Activated naive CD4-positive, alpha-beta T cell treated with anti-CD3 and anti-CD28 coated beads, Interleukin-2, amount 10 ng/mL, durations not matched to agents 7 days and 5 days (primary cell): Measurements from ENCODE around the gene ANKRD13B.

Experiments used
- CTCF ChIA-PET: fragments of 350-600 bp; sonication (Branson Sonifier 250); formaldehyde crosslinking; loops from one replicate; lab custom pipeline; 2021; ENCODE audit warnings: antibody characterized with exemption; lab: Charles Lee
- DNase-seq: peaks from one replicate; pipeline ENCODE4 v3.0.0-alpha.2; 2020
- H3K27ac Mint-ChIP-seq: one replicate; pipeline ENCODE4 v1.8.0; 2021; ENCODE audit warnings: mild to moderate bottlenecking, moderate library complexity, mixed read lengths
- H3K27me3 Mint-ChIP-seq: one replicate; pipeline ENCODE4 v1.8.0; 2021; ENCODE audit warnings: mild to moderate bottlenecking, mixed read lengths
- H3K36me3 Mint-ChIP-seq: one replicate; pipeline ENCODE4 v1.8.0; 2021; ENCODE audit warnings: mixed read lengths
- H3K4me1 Mint-ChIP-seq: one replicate; pipeline ENCODE4 v1.8.0; 2021; ENCODE audit warnings: mixed read lengths
- H3K4me3 Mint-ChIP-seq: one replicate; pipeline ENCODE4 v1.8.0; 2021; ENCODE audit warnings: mild to moderate bottlenecking, moderate library complexity, mixed read lengths
- H3K9me3 Mint-ChIP-seq: one replicate; pipeline ENCODE4 v1.8.0; 2021; ENCODE audit warnings: mixed read lengths

The ANKRD13B gene

GRCh38 chr17:29572691-29573557, 20.0 kb upstream of the ANKRD13B start:
- Mint-ChIP-seq H3K4me1 (peaks cover 16% of the 10 kb centered on the region), H3K4me3 (no peak overlapping the region), H3K27ac (no peak overlapping the region), H3K27me3 (peaks cover 4% of the 10 kb centered on the region), H3K36me3 (peaks cover 32% of the 10 kb centered on the region), H3K9me3 (no peaks in the 10 kb centered on the region)
- CTCF ChIA-PET = interaction anchor here (1.2 to 3.4 kb wide), 8 partner anchors 8 to 203 kb away, joined by 3 to 8 read pairs (median 4); partner anchors contain the start of gene ANKRD13B
- peak; percentile 56 for DNase-seq

DNA sequence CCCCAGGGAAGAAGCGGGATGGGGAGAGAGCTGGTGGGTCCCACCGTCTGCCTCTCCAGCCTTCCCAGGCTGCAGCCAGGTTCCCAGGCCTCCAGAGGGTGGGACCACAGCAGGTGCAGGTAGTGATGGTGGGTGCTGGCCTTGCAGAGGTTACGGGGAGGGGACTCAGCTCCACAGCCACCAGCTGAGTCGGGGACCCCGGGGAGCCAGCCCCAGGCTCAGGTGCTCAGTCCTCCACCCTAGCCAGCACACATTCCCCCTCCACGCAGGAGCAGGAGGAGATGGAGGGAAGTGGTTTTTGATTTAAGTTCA, 19.4 kb upstream of the ANKRD13B start:
- Mint-ChIP-seq H3K27me3 (peaks cover 4% of the 10 kb centered on the region), H3K4me3 (no peak overlapping the region), H3K4me1 (peaks cover 16% of the 10 kb centered on the region), H3K27ac (no peak overlapping the region), H3K9me3 (no peaks in the 10 kb centered on the region), H3K36me3 (peaks cover 38% of the 10 kb centered on the region)
- CTCF ChIA-PET = interaction anchor here (1.2 to 3.4 kb wide), 5 partner anchors 18 to 204 kb away, joined by 4 to 8 read pairs (median 5); no protein-coding TSS in a partner anchor
- DNase-seq = no peak

- Mint-ChIP-seq H3K27me3 (peaks cover 3% of the 10 kb centered on the region), H3K4me1 (peaks cover 14% of the 10 kb centered on the region), H3K9me3 (no peaks in the 10 kb centered on the region), H3K4me3 (no peak overlapping the region), H3K27ac (no peak overlapping the region), H3K36me3 (peaks cover 40% of the 10 kb centered on the region)
- CTCF ChIA-PET = interaction anchor here (1.7 to 3.4 kb wide), 3 partner anchors 17 to 204 kb away, joined by 5 to 8 read pairs (median 6); no protein-coding TSS in a partner anchor
- peak; percentile 19 for DNase-seq
Measured at GRCh38 chr17:29573871-29574731, 18.8 kb upstream of the ANKRD13B start.

GRCh38 chr17:29574732-29575510, 18.0 kb upstream of the ANKRD13B start:
- no peak for DNase-seq
- no peaks in the 10 kb centered on the region for H3K27me3 Mint-ChIP-seq
- peaks cover 44% of the 10 kb centered on the region for H3K36me3 Mint-ChIP-seq
- peaks cover 8% of the 10 kb centered on the region for H3K4me1 Mint-ChIP-seq
- no peaks in the 10 kb centered on the region for H3K9me3 Mint-ChIP-seq
- CTCF ChIA-PET = no interaction called here
- no peak overlapping the region for H3K27ac Mint-ChIP-seq
- no peak overlapping the region for H3K4me3 Mint-ChIP-seq

DNA sequence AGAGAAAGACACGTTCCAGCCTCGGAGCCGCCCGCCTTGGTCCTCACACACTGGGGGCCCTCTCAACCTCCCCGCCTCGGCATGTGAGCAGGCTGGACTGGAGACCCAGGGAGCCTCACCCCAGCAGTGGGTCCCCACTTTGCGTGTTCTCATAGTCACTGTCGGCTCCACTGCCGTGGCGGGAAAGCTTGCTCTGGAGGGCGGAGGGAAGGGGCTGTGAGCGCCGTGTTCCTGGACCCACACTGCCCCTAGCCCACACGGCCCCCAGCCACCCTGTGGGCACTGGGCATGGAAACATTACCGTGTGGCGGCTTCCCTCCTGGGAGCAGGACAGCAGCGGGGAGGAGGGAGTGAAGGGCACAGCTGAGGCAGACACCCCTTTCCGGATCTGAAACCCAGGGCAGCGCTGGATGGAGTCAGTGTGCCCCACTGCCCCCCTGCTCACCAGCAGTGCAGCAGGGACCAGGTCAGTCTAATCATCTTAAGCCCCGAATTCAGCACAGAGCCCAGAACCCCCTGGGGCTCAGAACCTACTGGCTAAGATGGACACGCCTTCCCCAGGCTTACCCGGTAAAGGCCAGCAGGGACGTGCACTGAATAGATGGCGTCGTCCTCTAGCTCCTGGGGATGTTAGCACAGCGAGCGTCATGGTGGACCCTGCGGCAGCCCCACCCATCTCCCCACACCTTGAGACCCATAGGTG, 17.3 kb upstream of the ANKRD13B start:
- peak; percentile 14 for DNase-seq
- H3K27me3 Mint-ChIP-seq = no peaks in the 10 kb centered on the region
- H3K4me3 Mint-ChIP-seq = no peak overlapping the region
- CTCF ChIA-PET = interaction anchor here (1.3 to 1.5 kb wide), 4 partner anchors 10 to 42 kb away, joined by 4 to 5 read pairs (median 4); no protein-coding TSS in a partner anchor
- no peak overlapping the region for H3K27ac Mint-ChIP-seq
- peaks cover 46% of the 10 kb centered on the region for H3K36me3 Mint-ChIP-seq
- no peaks in the 10 kb centered on the region for H3K9me3 Mint-ChIP-seq
- H3K4me1 Mint-ChIP-seq = peaks cover 12% of the 10 kb centered on the region

- CTCF ChIA-PET = interaction anchor here (1.3 to 1.5 kb wide), 4 partner anchors 9 to 41 kb away, joined by 4 to 5 read pairs (median 4); no protein-coding TSS in a partner anchor
- no peak overlapping the region for H3K27ac Mint-ChIP-seq
- H3K36me3 Mint-ChIP-seq = peaks cover 43% of the 10 kb centered on the region
- no peaks in the 10 kb centered on the region for H3K27me3 Mint-ChIP-seq
- H3K4me3 Mint-ChIP-seq = no peak overlapping the region
- DNase-seq = no peak
- H3K4me1 Mint-ChIP-seq = peaks cover 9% of the 10 kb centered on the region
- H3K9me3 Mint-ChIP-seq = no peaks in the 10 kb centered on the region
Measured at GRCh38 chr17:29576214-29577000, 16.5 kb upstream of the ANKRD13B start.

DNA sequence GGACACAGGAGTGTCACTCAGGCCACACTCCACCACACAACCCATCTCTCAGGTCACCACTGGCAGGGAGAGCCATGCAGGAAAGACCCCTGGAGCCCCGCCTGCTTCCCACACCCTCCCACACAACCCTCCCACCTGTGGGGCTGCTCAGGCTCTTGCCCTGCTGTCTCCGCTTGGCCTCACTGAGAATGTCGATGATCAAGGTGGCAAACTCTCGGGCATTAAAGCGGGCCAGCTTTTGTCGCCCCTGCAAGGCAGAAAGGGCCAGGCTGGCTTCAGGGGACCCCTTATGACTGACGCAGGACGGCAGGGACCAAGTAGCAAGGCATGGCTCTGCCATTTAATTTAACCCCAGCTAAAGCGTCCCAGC, 15.9 kb upstream of the ANKRD13B start:
- Mint-ChIP-seq H3K36me3 (peaks cover 45% of the 10 kb centered on the region), H3K4me3 (no peak overlapping the region), H3K27ac (no peak overlapping the region), H3K9me3 (no peaks in the 10 kb centered on the region), H3K4me1 (peaks cover 9% of the 10 kb centered on the region), H3K27me3 (no peaks in the 10 kb centered on the region)
- CTCF ChIA-PET = interaction anchor here (1.3 to 1.5 kb wide), 4 partner anchors 8 to 40 kb away, joined by 4 to 5 read pairs (median 4); no protein-coding TSS in a partner anchor
- no peak for DNase-seq

DNA sequence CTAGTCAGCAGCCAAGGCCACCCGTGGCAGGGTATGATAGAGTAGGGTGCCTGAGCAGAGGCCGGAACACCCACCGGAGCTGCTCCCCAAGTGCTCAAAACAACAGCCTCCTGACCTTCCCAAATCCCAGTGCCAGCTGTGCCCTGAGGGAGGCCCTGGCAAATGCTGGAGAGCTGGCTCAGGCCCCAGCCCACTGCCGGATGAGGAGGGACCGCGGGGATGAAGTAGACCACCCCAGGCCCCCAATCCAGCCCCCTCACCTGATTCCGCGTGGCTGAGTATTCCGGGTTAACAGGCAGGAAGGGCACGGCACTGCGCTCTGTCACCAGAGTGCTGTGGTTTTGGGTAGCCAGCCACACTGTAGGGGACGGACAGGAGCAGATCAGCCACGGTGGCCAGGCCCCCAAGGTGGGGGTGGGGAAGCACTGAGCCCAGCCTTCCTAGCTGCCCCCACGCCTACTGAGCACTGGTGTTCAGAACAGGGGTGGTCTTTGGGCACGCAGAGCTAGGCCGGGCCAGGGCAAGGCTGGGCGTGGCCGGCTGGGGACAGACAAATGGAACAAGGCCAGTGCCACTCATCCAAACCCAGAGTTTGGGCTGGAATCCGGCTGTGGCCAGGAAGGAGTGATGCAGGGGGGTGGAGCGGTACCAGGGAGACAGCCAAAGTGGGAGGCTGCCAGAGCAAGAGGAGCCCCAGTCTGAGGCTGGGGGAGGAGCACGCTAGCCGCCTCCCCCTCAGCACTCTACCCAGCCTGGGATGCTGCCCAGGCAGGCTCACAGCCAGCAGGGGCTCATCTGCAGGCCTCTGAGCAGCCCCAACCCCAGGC, 15.3 kb upstream of the ANKRD13B start:
- H3K27me3 Mint-ChIP-seq = no peaks in the 10 kb centered on the region
- CTCF ChIA-PET = interaction anchor here (1.5 to 2.4 kb wide), 3 partner anchors 14 to 40 kb away, joined by 4 to 16 read pairs (median 5); no protein-coding TSS in a partner anchor
- peaks cover 51% of the 10 kb centered on the region for H3K36me3 Mint-ChIP-seq
- no peak overlapping the region for H3K27ac Mint-ChIP-seq
- DNase-seq = no peak
- no peaks in the 10 kb centered on the region for H3K9me3 Mint-ChIP-seq
- H3K4me3 Mint-ChIP-seq = no peak overlapping the region
- peaks cover 11% of the 10 kb centered on the region for H3K4me1 Mint-ChIP-seq

DNA sequence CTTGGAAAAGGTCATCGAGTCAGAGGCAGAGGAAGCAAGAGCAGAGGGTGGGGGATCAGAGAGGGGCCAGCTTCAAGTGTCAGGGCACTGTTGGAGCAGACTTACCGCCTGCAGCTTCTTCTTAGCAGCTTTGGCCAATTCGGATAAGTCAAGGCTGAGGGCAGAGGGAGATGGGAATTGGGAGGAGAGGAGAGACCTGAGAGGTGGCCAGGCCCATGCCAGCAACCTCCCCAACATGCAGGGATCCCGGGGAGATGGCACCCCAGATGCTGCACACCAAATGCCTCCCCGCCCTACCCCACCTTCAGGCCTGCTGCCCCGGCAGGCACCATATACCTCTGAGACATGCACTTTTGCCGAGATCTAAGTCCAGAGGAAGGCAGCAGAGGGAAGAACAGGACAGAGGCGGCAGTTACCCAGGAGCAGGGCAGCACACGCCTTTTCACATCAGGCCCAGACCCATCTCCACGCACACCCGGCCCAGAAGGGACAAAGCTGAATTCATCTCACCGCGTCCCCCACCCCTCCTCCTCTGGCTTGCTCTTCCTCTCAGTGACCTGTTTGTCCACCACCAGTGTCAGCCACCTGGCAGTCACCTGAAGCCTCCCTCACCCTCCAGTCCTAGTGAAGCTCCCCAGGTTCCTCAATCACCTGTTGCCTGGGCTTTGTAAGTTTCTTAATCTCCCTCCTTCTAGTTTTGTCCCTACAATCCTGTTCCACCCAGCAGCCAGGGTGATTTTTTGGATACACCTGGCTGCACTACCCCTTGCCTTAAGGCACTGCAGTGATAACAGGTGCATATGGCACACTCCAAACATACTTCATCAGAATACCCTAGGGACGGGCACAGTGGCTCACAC, 14.1 kb upstream of the ANKRD13B start:
- H3K27me3 Mint-ChIP-seq = no peaks in the 10 kb centered on the region
- no peak overlapping the region for H3K4me3 Mint-ChIP-seq
- peaks cover 16% of the 10 kb centered on the region for H3K4me1 Mint-ChIP-seq
- peak; percentile 13 for DNase-seq
- CTCF ChIA-PET = interaction anchor here (1.5 to 5.0 kb wide), 4 partner anchors 9 to 209 kb away, joined by 4 to 48 read pairs (median 11); partner anchors contain the start of gene ANKRD13B
- H3K9me3 Mint-ChIP-seq = no peaks in the 10 kb centered on the region
- H3K27ac Mint-ChIP-seq = no peak overlapping the region
- peaks cover 55% of the 10 kb centered on the region for H3K36me3 Mint-ChIP-seq

GRCh38 chr17:29579866-29580771, 12.8 kb upstream of the ANKRD13B start:
- Mint-ChIP-seq H3K27me3 (no peaks in the 10 kb centered on the region), H3K4me1 (peaks cover 29% of the 10 kb centered on the region), H3K27ac (peak overlapping the region; percentile 72), H3K4me3 (no peak overlapping the region), H3K36me3 (peaks cover 50% of the 10 kb centered on the region), H3K9me3 (no peaks in the 10 kb centered on the region)
- CTCF ChIA-PET = interaction anchor here (0.6 to 5.0 kb wide), 11 partner anchors 8 to 471 kb away, joined by 3 to 48 read pairs (median 6); partner anchors contain the start of gene ANKRD13B
- DNase-seq = peak; percentile 93
